Measurements from ENCODE around the gene FHIP1B.
A peak's percentile ranks its signal among the peaks of the same experiment; 100 is the strongest.

FHIP1B gene

GRCh38 chr11:6225024-6225423, 9.4 kb downstream of the FHIP1B start:
- Histone ChIP-seq H3K79me2 (no peaks in the 10 kb centered on the region), H3K4me2 (ENCODE audit: low read length) (no peak overlapping the region), H2AFZ (no peak overlapping the region), H3K9me3 (ENCODE audit: control insufficient read depth, low read length) (no peaks in the 10 kb centered on the region), H3K4me1 (no peaks in the 10 kb centered on the region), H3K4me3 (ENCODE audit: low read depth, low read length) (no peak overlapping the region), H3K36me3 (ENCODE audit: control insufficient read depth, insufficient read depth, low read length) (no peaks in the 10 kb centered on the region), H3K27ac (no peak overlapping the region), H3K27me3 (ENCODE audit: control insufficient read depth, insufficient read depth, low read length) (no peaks in the 10 kb centered on the region), H3K9ac (no peak overlapping the region)
- TF ChIP-seq CTCF (IDR thresholded peaks at IDR 0.05): no peak

- TF ChIP-seq CTCF (IDR thresholded peaks at IDR 0.05): no peak
- H3K4me2 ChIP-seq (ENCODE audit: low read length): no peak overlapping the region
- no peak overlapping the region for H3K4me3 ChIP-seq (ENCODE audit: low read depth, low read length)
- H3K79me2 ChIP-seq: no peaks in the 10 kb centered on the region
- no peaks in the 10 kb centered on the region for H3K27me3 ChIP-seq (ENCODE audit: control insufficient read depth, insufficient read depth, low read length)
- H3K9ac ChIP-seq: no peak overlapping the region
- H3K4me1 ChIP-seq: no peaks in the 10 kb centered on the region
- H3K27ac ChIP-seq: no peak overlapping the region
- no peaks in the 10 kb centered on the region for H3K9me3 ChIP-seq (ENCODE audit: control insufficient read depth, low read length)
- no peaks in the 10 kb centered on the region for H3K36me3 ChIP-seq (ENCODE audit: control insufficient read depth, insufficient read depth, low read length)
- no peak overlapping the region for H2AFZ ChIP-seq
Measured at GRCh38 chr11:6224421-6224820, 10.0 kb downstream of the FHIP1B start.

GRCh38 chr11:6223854-6224253, 10.6 kb downstream of the FHIP1B start:
- no peaks in the 10 kb centered on the region for H3K36me3 ChIP-seq (ENCODE audit: control insufficient read depth, insufficient read depth, low read length)

GRCh38 chr11:6219359-6219758, 15.1 kb downstream of the FHIP1B start:
- H3K9me3 ChIP-seq (ENCODE audit: control insufficient read depth, low read length): no peaks in the 10 kb centered on the region
- H3K9ac ChIP-seq: no peak overlapping the region
- no peak overlapping the region for H3K4me2 ChIP-seq (ENCODE audit: low read length)
- TF ChIP-seq CTCF (IDR thresholded peaks at IDR 0.05): no peak
- H2AFZ ChIP-seq: no peak overlapping the region
- H3K4me3 ChIP-seq (ENCODE audit: low read depth, low read length): no peak overlapping the region
- no peaks in the 10 kb centered on the region for H3K79me2 ChIP-seq
- H3K27me3 ChIP-seq (ENCODE audit: control insufficient read depth, insufficient read depth, low read length): no peaks in the 10 kb centered on the region
- no peaks in the 10 kb centered on the region for H3K4me1 ChIP-seq
- H3K27ac ChIP-seq: peak overlapping the region; percentile 46
- H3K36me3 ChIP-seq (ENCODE audit: control insufficient read depth, insufficient read depth, low read length): no peaks in the 10 kb centered on the region

More at GRCh38 chr11:6223854-6224253, 10.6 kb downstream of the FHIP1B start:
- no peak overlapping the region for H3K4me3 ChIP-seq (ENCODE audit: low read depth, low read length)
- H3K79me2 ChIP-seq: no peaks in the 10 kb centered on the region
- no peak for TF ChIP-seq CTCF (IDR thresholded peaks at IDR 0.05)
- no peaks in the 10 kb centered on the region for H3K4me1 ChIP-seq
- no peaks in the 10 kb centered on the region for H3K27me3 ChIP-seq (ENCODE audit: control insufficient read depth, insufficient read depth, low read length)
- no peak overlapping the region for H3K27ac ChIP-seq
- no peak overlapping the region for H2AFZ ChIP-seq
- H3K9me3 ChIP-seq (ENCODE audit: control insufficient read depth, low read length): no peaks in the 10 kb centered on the region
- H3K4me2 ChIP-seq (ENCODE audit: low read length): no peak overlapping the region
- H3K9ac ChIP-seq: no peak overlapping the region

GRCh38 chr11:6217722-6218121, 16.7 kb downstream of the FHIP1B start:
- Histone ChIP-seq H3K9me3 (ENCODE audit: control insufficient read depth, low read length) (no peaks in the 10 kb centered on the region), H3K4me3 (ENCODE audit: low read depth, low read length) (no peak overlapping the region), H3K36me3 (ENCODE audit: control insufficient read depth, insufficient read depth, low read length) (no peaks in the 10 kb centered on the region), H3K4me1 (no peaks in the 10 kb centered on the region), H3K9ac (no peak overlapping the region), H3K27ac (no peak overlapping the region), H3K27me3 (ENCODE audit: control insufficient read depth, insufficient read depth, low read length) (no peaks in the 10 kb centered on the region), H3K79me2 (no peaks in the 10 kb centered on the region), H2AFZ (no peak overlapping the region), H3K4me2 (ENCODE audit: low read length) (no peak overlapping the region)
- TF ChIP-seq CTCF (IDR thresholded peaks at IDR 0.05): no peak

Data from parathyroid adenoma (tissue), 2 donors.